H9 (cell line): Measurements from ENCODE around the gene AIG1. TPM values are rescaled to one million over a fixed set of nuclear protein-coding genes. Genes with fewer than 3 reads are reported as not detected.

Experiments
- DNase-seq: peaks from one replicate; pipeline ENCODE4 v3.0.0-alpha.2; 2017
- H2AFZ ChIP-seq: one replicate; pipeline ENCODE4 v1.6.1; 2013; ENCODE audit warnings: mild to moderate bottlenecking, low read length, control low read depth, moderate library complexity
- H2AK5ac ChIP-seq: 2 replicates; pipeline ENCODE4 v1.6.1; 2013; ENCODE audit warnings: low read length, control low read depth, mixed read lengths; ENCODE audit not compliant: insufficient read length
- H2BK120ac ChIP-seq: one replicate; pipeline ENCODE4 v1.6.1; 2013; ENCODE audit warnings: low read depth, mild to moderate bottlenecking, low read length, control low read depth, inconsistent platforms; ENCODE audit not compliant: poor library complexity, severe bottlenecking
- H2BK12ac ChIP-seq: 2 replicates; pipeline ENCODE4 v1.6.1; 2013; ENCODE audit warnings: low read length, control low read depth, mixed read lengths, low read depth; ENCODE audit not compliant: insufficient read length
- H2BK15ac ChIP-seq: 2 replicates; pipeline ENCODE4 v1.6.1; 2013; ENCODE audit warnings: low read depth, low read length, control low read depth
- H2BK20ac ChIP-seq: one replicate; pipeline ENCODE4 v1.6.1; 2013; ENCODE audit warnings: low read depth, mild to moderate bottlenecking, low read length, control low read depth, inconsistent platforms; ENCODE audit not compliant: poor library complexity, severe bottlenecking
- H2BK5ac ChIP-seq: 2 replicates; pipeline ENCODE4 v1.6.1; 2013; ENCODE audit warnings: low read length, control low read depth, mixed read lengths; ENCODE audit not compliant: insufficient read length
- H3K14ac ChIP-seq: 2 replicates; pipeline ENCODE4 v1.6.1; 2013; ENCODE audit warnings: low read length, control low read depth; ENCODE audit not compliant: insufficient read depth
- H3K18ac ChIP-seq: 2 replicates; pipeline ENCODE4 v1.6.1; 2013; ENCODE audit warnings: low read depth, mild to moderate bottlenecking, mixed read lengths, low read length, control low read depth; ENCODE audit not compliant: insufficient read length
- H3K23ac ChIP-seq: 2 replicates; pipeline ENCODE4 v1.6.1; 2013; ENCODE audit warnings: low read length, control low read depth, mixed read lengths, low read depth; ENCODE audit not compliant: insufficient read length
- H3K23me2 ChIP-seq: 2 replicates; pipeline ENCODE4 v1.6.1; 2013; ENCODE audit warnings: low read depth, mild to moderate bottlenecking, mixed read lengths, low read length, control low read depth; ENCODE audit not compliant: insufficient read length, poor library complexity, severe bottlenecking
- H3K27ac ChIP-seq: 2 replicates; pipeline ENCODE4 v1.5.1; 2013; ENCODE audit warnings: low read length, control low read depth, mixed read lengths, low read depth; ENCODE audit not compliant: insufficient read length
- H3K27me3 ChIP-seq: 2 replicates; pipeline ENCODE4 v1.6.1; 2013; ENCODE audit warnings: low read length, control low read depth, inconsistent platforms; ENCODE audit not compliant: insufficient read depth
- H3K4ac ChIP-seq: 2 replicates; pipeline ENCODE4 v1.6.1; 2013; ENCODE audit warnings: low read depth, mild to moderate bottlenecking, control low read depth, inconsistent platforms, low read length, moderate library complexity
- H3K4me1 ChIP-seq: 2 replicates; pipeline ENCODE4 v1.6.1; 2013; ENCODE audit warnings: low read length, control low read depth, inconsistent platforms; ENCODE audit not compliant: insufficient read depth
- H3K4me2 ChIP-seq: 2 replicates; pipeline ENCODE4 v1.6.1; 2013; ENCODE audit warnings: low read length, control low read depth, mixed read lengths; ENCODE audit not compliant: insufficient read length, insufficient read depth
- H3K56ac ChIP-seq: 2 replicates; pipeline ENCODE4 v1.6.1; 2013; ENCODE audit warnings: low read depth, mild to moderate bottlenecking, mixed read lengths, low read length, control low read depth; ENCODE audit not compliant: insufficient read length
- H3K79me1 ChIP-seq: 2 replicates; pipeline ENCODE4 v1.6.1; 2013; ENCODE audit warnings: low read depth, mild to moderate bottlenecking, moderate library complexity, low read length, control low read depth, inconsistent platforms; ENCODE audit not compliant: insufficient read depth, poor library complexity, severe bottlenecking
- H3K79me2 ChIP-seq: 2 replicates; pipeline ENCODE4 v1.6.1; 2013; ENCODE audit warnings: low read length, control low read depth, inconsistent platforms; ENCODE audit not compliant: insufficient read depth
- H3K9ac ChIP-seq: 2 replicates; pipeline ENCODE4 v1.6.1; 2013; ENCODE audit warnings: low read length, control low read depth, mixed read lengths; ENCODE audit not compliant: insufficient read length; ENCODE audit errors: extremely low read depth
- H3K9me3 ChIP-seq: one replicate; pipeline ENCODE4 v1.6.1; 2013; ENCODE audit warnings: low read depth, low read length, inconsistent platforms; ENCODE audit not compliant: control insufficient read depth
- H3T11ph ChIP-seq: one replicate; pipeline ENCODE4 v1.6.1; 2013; ENCODE audit warnings: mild to moderate bottlenecking, low read length, control low read depth, inconsistent platforms
- H4K20me1 ChIP-seq: one replicate; pipeline ENCODE4 v1.6.1; 2013; ENCODE audit not compliant: control insufficient read depth, insufficient read length, insufficient read depth
- H4K5ac ChIP-seq: 2 replicates; pipeline ENCODE4 v1.6.1; 2013; ENCODE audit warnings: low read depth, mild to moderate bottlenecking, mixed read lengths, low read length, control low read depth; ENCODE audit not compliant: insufficient read length
- H4K8ac ChIP-seq: replicated peaks from 2 replicates; pipeline ENCODE4 v1.6.1; 2013; ENCODE audit warnings: low read length, control low read depth, mixed read lengths, low read depth; ENCODE audit not compliant: insufficient read length
- H4K91ac ChIP-seq: 2 replicates; pipeline ENCODE4 v1.6.1; 2013; ENCODE audit warnings: low read depth, mild to moderate bottlenecking, moderate library complexity, mixed read lengths, low read length, control low read depth; ENCODE audit not compliant: insufficient read length
- H3K27ac Mint-ChIP-seq, 3 experiments: 2 replicates in 2 of 3; 3 replicates in 1 of 3; pipeline ENCODE4 v1.8.0; 2020 to 2021; ENCODE audit warnings: mixed read lengths in 3 of 3, mild to moderate bottlenecking in 1 of 3, moderate library complexity in 1 of 3
- H3K27me3 Mint-ChIP-seq: 2 replicates; pipeline ENCODE4 v1.8.0; 2021; ENCODE audit warnings: low read depth, mild to moderate bottlenecking, moderate library complexity, mixed read lengths
- H3K36me3 Mint-ChIP-seq, 3 experiments: 2 replicates in 2 of 3; 3 replicates in 1 of 3; pipeline ENCODE4 v1.8.0; 2020 to 2021; ENCODE audit warnings: low read depth in 3 of 3, mixed read lengths in 3 of 3; ENCODE audit not compliant: insufficient read depth in 1 of 3
- H3K4me1 Mint-ChIP-seq, 2 experiments: 2 replicates each; pipeline ENCODE4 v1.8.0; 2020; ENCODE audit warnings: mixed read lengths in 2 of 2
- H3K4me3 Mint-ChIP-seq, 2 experiments: 2 replicates in 1 of 2; 3 replicates in 1 of 2; pipeline ENCODE4 v1.8.0; 2020 to 2021; ENCODE audit warnings: mild to moderate bottlenecking in 2 of 2, mixed read lengths in 2 of 2, moderate library complexity in 1 of 2
- H3K9me3 Mint-ChIP-seq, 2 experiments: 2 replicates in 1 of 2; 3 replicates in 1 of 2; pipeline ENCODE4 v1.8.0; 2020; ENCODE audit warnings: mild to moderate bottlenecking in 2 of 2, mixed read lengths in 2 of 2, moderate library complexity in 1 of 2
- CTCF ChIP-seq: fragments of 200-600 bp; sonication (generic); conservative IDR thresholded peaks from 3 replicates; pipeline ENCODE4 v1.8.0; 2021; ENCODE audit warnings: antibody characterized with exemption, mild to moderate bottlenecking
- WGBS: extraction: QIAGEN DNeasy Blood & Tissue Kit; methylation state at CpG from one replicate; pipeline ENCODE4 v1.1.7; 2013; ENCODE audit warnings: missing lambda C conversion rate, low lambda C conversion rate, mixed read lengths; ENCODE audit not compliant: insufficient read length; ENCODE audit errors: extremely low coverage; 5-methylcytosine and 5-hydroxymethylcytosine counted together
- total RNA-seq: library from RNA; stranded (reverse); gene quantifications from 2 replicates; pipeline ENCODE4 v1.2.1, GENCODE V29; 2021

The AIG1 gene
- total RNA-seq, 1 experiment from 2014 or later = 44.6 TPM

GRCh38 chr6:143295932-143296331 is 235.2 kb downstream of the AIG1 start:
- Histone ChIP-seq H3K4me2 (no peak overlapping the region), H3K4me1 (no peaks in the 10 kb centered on the region), H3K4ac (no peak overlapping the region), H3K27me3 (no peaks in the 10 kb centered on the region), H2BK5ac (no peak overlapping the region), H3K14ac (no peak overlapping the region), H2AFZ (no peak overlapping the region), H3K9ac (no peak overlapping the region), H3K23me2 (no peaks in the 10 kb centered on the region), H2AK5ac (no peak overlapping the region), H3K56ac (no peak overlapping the region), H4K20me1 (no peaks in the 10 kb centered on the region), H3K9me3 (no peaks in the 10 kb centered on the region), H2BK12ac (no peak overlapping the region), H3K18ac (no peak overlapping the region), H3T11ph (no peak overlapping the region), H2BK20ac (no peak overlapping the region), H2BK120ac (no peak overlapping the region), H4K91ac (no peak overlapping the region), H3K79me1 (no peaks in the 10 kb centered on the region), H3K27ac (no peak overlapping the region), H3K23ac (no peak overlapping the region), H2BK15ac (no peak overlapping the region), H3K79me2 (no peaks in the 10 kb centered on the region), H4K8ac (no peak overlapping the region), H4K5ac (no peak overlapping the region)
- peaks cover 0 to 8% (median 1%) of the 10 kb centered on the region in 3 experiments; a peak in 2 of 7 replicates for H3K36me3 Mint-ChIP-seq
- no peak for TF ChIP-seq CTCF
- no peaks in the 10 kb centered on the region for H3K9me3 Mint-ChIP-seq
- H3K27me3 Mint-ChIP-seq = no peaks in the 10 kb centered on the region
- no CpG with 5 or more reads among the region's 3 CpGs for WGBS
- H3K4me1 Mint-ChIP-seq = peaks cover 5 to 9% of the 10 kb centered on the region in 2 experiments
- H3K4me3 Mint-ChIP-seq = no peak overlapping the region
- DNase-seq = no peak
- no peak overlapping the region for H3K27ac Mint-ChIP-seq
